ENCODE results near the gene PDCL3. TPM values are rescaled to one million over a fixed set of nuclear protein-coding genes. Genes with fewer than 3 reads are reported as not detected.

PDCL3 gene
- total and polyA plus RNA-seq, 2 experiments from 2014 or later, result 28.1 to 72.4 TPM

DNA sequence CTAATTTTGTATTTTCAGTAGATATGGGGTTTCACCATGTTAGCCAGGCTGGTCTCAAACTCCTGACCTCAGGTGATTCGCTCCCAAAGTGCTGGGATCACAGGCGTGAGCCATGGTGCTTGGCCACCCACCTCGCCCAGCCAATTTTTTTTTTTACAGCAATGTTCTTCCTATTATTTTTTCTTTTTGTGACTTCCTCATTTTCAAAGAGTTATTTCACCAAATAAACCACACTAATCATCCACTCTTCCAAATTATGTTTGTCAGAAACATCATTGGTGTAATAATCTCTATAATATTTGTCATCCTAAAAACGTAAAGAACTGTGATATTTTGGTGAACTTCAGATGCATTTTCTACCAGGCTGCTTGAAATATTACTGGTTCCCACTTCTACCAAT is 16.3 kb upstream of the PDCL3 start:
- H3K4me2 ChIP-seq, result no peak overlapping the region
- peaks cover 33% of the 10 kb centered on the region for H3K9me3 Mint-ChIP-seq
- 0 out of 2 replicates have a peak, but pooled peaks cover 5% of the 10 kb centered on the region for H3K9me2 ChIP-seq (ENCODE audit: insufficient read depth)
- DNase-seq (ENCODE audit: low spot score) (no peak), ATAC-seq (no peak)
- H3F3A ChIP-seq (replicated peaks; ENCODE audit: low read depth), result no peaks in the 10 kb centered on the region
- H3K4me1 Mint-ChIP-seq, result peaks cover 6% of the 10 kb centered on the region; the same call in 2 of the 3 replicates
- TF ChIP-seq, protein P1, sequence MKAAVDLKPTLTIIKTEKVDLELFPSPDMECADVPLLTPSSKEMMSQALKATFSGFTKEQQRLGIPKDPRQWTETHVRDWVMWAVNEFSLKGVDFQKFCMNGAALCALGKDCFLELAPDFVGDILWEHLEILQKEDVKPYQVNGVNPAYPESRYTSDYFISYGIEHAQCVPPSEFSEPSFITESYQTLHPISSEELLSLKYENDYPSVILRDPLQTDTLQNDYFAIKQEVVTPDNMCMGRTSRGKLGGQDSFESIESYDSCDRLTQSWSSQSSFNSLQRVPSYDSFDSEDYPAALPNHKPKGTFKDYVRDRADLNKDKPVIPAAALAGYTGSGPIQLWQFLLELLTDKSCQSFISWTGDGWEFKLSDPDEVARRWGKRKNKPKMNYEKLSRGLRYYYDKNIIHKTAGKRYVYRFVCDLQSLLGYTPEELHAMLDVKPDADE (IDR thresholded peaks at IDR 0.05), result no peak
- TF ChIP-seq CREB1 (CRISPR knock-in tag; IDR thresholded peaks at IDR 0.05; ENCODE audit: low read depth) (no peak), ZNF331 (CRISPR knock-in tag; IDR thresholded peaks at IDR 0.05; ENCODE audit: low read depth) (no peak), ZNF462 (CRISPR knock-in tag; IDR thresholded peaks at IDR 0.05) (no peak), JUNB (IDR thresholded peaks at IDR 0.05; ENCODE audit: unreplicated experiment) (no peak), EZH2 (IDR thresholded peaks at IDR 0.05; ENCODE audit: low read depth, unreplicated experiment) (no peak), STAT1 (IDR thresholded peaks at IDR 0.05; ENCODE audit: unreplicated experiment) (no peak), ZNF114 (CRISPR knock-in tag; IDR thresholded peaks at IDR 0.05) (no peak), REST (IDR thresholded peaks at IDR 0.05; ENCODE audit: unreplicated experiment) (no peak), CTCF (conservative IDR thresholded peaks at IDR 0.05; ENCODE audit: low read depth in 2 of 2) (no peak), NANOG (IDR thresholded peaks at IDR 0.05; ENCODE audit: borderline replicate concordance) (no peak), EZH2phosphoT487 (IDR thresholded peaks at IDR 0.05; ENCODE audit: unreplicated experiment) (no peak), POLR2AphosphoS5 (IDR thresholded peaks at IDR 0.05; ENCODE audit: low read depth) (no peak)
- H3K36me3 Mint-ChIP-seq (ENCODE audit: low read depth), result peaks cover 14% of the 10 kb centered on the region; the same call in 2 of the 3 replicates
- H3K4me1 ChIP-seq (ENCODE audit: insufficient read depth), result peaks cover 9% of the 10 kb centered on the region; the same call in 1 of the 2 replicates
- no peaks in the 10 kb centered on the region for H4K20me1 ChIP-seq (replicated peaks; ENCODE audit: insufficient read depth)
- no peak overlapping the region for H3K27ac ChIP-seq (ENCODE audit: low read depth)
- H3K36me3 ChIP-seq (ENCODE audit: insufficient read depth), result no peaks in the 10 kb centered on the region; the same call in 1 of the 2 replicates
- H3K27me3 Mint-ChIP-seq (ENCODE audit: insufficient read depth, low read depth, poor library complexity), result peaks cover 3% of the 10 kb centered on the region
- no peak overlapping the region for H2AFZ ChIP-seq
- H3K4me3 ChIP-seq, result no peak overlapping the region
- H3K27me3 ChIP-seq (ENCODE audit: insufficient read depth), result no peaks in the 10 kb centered on the region
- no peak overlapping the region for H3K27ac Mint-ChIP-seq
- H3K79me2 ChIP-seq (replicated peaks; ENCODE audit: insufficient read depth), result no peaks in the 10 kb centered on the region
- H3K4me3 Mint-ChIP-seq, result no peak overlapping the region
